IPS-20b (cell line): ENCODE data around the gene TRUB1.

ENCODE experiments used
- H3K27ac ChIP-seq: one replicate; pipeline ENCODE4 v1.5.1; 2013; ENCODE audit warnings: low read length
- H3K27me3 ChIP-seq: 2 replicates; pipeline ENCODE4 v1.6.1; 2013; ENCODE audit warnings: mild to moderate bottlenecking, low read length, inconsistent platforms; ENCODE audit not compliant: insufficient read depth
- H3K36me3 ChIP-seq: 2 replicates; pipeline ENCODE4 v1.6.1; 2013; ENCODE audit warnings: low read depth, mild to moderate bottlenecking, inconsistent platforms, low read length, moderate library complexity; ENCODE audit not compliant: insufficient read depth
- H3K4me1 ChIP-seq: 2 replicates; pipeline ENCODE4 v1.6.1; 2013; ENCODE audit warnings: mild to moderate bottlenecking, control low read depth, inconsistent platforms, low read length, moderate library complexity; ENCODE audit not compliant: insufficient read depth
- H3K4me3 ChIP-seq: 2 replicates; pipeline ENCODE4 v1.5.1; 2013; ENCODE audit warnings: mild to moderate bottlenecking, low read length, inconsistent platforms
- H3K9ac ChIP-seq: 2 replicates; pipeline ENCODE4 v1.6.1; 2013; ENCODE audit warnings: low read depth, mild to moderate bottlenecking, inconsistent platforms, low read length, moderate library complexity
- H3K9me3 ChIP-seq: 2 replicates; pipeline ENCODE4 v1.6.1; 2013; ENCODE audit warnings: mild to moderate bottlenecking, low read depth, low read length, inconsistent platforms; ENCODE audit not compliant: insufficient read depth

The TRUB1 gene

GRCh38 chr10:114987995-114988394 lies 50.0 kb downstream of the TRUB1 start:
- Histone ChIP-seq H3K9ac (no peak overlapping the region), H3K9me3 (peaks cover 20% of the 10 kb centered on the region), H3K4me1 (no peaks in the 10 kb centered on the region), H3K4me3 (no peak overlapping the region), H3K27me3 (no peaks in the 10 kb centered on the region), H3K36me3 (peaks cover 14% of the 10 kb centered on the region; the same call in 1 of the 2 replicates), H3K27ac (no peak overlapping the region)

DNA sequence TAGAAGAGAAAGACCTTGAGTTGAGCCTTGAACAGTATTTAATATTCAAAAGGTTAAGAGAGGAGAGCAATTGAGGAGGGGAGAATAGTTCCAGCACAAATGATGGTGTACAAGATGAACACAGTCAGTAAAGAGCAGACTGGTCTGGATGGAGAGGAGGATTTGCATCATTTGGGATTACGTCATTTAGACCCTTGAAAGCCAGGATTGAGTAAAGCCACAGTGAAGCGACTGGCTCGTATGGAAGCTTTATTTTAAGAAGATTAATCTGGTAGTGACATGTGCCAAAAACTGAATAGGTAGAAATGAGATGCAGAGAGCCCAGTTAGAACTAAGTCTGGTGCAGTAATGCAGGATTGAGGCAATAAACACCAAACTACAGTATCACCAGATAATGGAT lies 52.6 kb downstream of the TRUB1 start:
- Histone ChIP-seq H3K27me3 (no peaks in the 10 kb centered on the region), H3K4me3 (no peak overlapping the region), H3K36me3 (no peaks in the 10 kb centered on the region)

GRCh38 chr10:114990991-114991390 lies 53.0 kb downstream of the TRUB1 start:
- Histone ChIP-seq H3K27me3 (no peaks in the 10 kb centered on the region), H3K27ac (no peak overlapping the region), H3K9me3 (no peaks in the 10 kb centered on the region), H3K4me3 (no peak overlapping the region), H3K4me1 (no peaks in the 10 kb centered on the region), H3K36me3 (no peaks in the 10 kb centered on the region), H3K9ac (no peak overlapping the region)

More for the DNA sequence above, 52.6 kb downstream of the TRUB1 start:
- Histone ChIP-seq H3K27ac (no peak overlapping the region), H3K4me1 (no peaks in the 10 kb centered on the region), H3K9me3 (no peaks in the 10 kb centered on the region), H3K9ac (no peak overlapping the region)

DNA sequence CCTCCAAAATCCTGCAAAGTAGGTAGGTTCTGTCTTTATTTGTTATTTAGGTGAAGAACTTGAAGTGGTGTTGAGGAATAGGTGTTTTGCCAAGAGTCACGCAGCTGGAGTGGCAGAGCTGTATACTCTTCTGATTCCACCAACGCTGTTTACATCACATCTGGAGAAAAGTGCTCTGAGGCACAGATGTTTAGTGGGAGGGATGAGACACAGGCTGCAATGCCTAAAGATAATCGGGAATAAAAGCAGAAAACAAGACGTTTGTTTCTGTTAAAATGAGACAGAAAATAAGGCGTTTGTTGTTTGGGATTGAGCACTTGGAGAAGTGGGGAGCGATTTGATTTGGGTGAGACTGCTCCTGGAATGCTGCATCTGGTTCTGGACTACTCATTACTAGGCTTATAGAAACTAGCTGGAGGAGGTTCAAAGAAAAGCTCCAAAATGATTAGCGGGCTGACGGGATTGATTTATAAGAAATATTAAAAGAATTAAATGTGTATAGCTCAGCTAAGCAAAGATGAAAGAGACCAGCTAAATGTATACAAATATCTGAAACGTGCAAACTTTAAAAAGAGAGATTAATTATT lies 54.3 kb downstream of the TRUB1 start:
- H3K36me3 ChIP-seq: no peaks in the 10 kb centered on the region
- H3K27ac ChIP-seq: no peak overlapping the region
- no peak overlapping the region for H3K4me3 ChIP-seq

DNA sequence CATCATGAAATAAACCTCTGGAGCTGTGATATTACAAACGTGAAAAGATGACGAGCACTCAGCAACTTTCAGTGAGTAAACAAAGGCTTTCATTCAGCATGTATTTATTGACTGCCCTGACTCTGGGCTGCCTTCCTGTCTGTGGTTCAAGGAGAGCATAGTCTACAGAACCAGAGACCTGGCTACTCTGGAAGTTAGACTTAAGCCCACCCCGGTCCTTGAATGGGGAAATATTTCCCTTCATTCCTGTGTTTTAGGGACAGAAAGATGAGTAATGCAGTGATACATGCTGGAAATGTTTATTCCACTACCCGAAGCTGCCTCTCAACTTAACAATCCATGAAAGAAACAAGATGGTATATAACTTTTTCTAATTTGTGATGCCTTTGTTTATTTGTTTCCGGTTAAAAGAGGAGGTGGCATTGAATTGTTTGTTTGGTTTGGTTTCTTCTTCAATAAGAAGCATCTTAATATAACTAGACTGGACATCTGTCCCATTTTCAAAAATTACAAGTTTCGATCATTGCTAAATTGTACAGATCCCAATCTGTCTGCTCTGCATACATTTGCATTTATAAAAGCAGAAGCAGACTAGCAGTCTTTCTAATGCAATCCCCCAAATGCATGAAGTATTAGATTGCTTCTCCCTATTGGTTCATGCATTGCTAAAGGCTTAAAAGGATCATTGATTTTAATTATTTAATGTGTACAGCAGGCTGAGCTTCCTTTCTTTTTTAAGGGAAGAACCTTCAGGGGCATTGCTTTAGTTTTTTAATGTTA lies 57.7 kb downstream of the TRUB1 start:
- H3K4me3 ChIP-seq: no peak overlapping the region
- no peaks in the 10 kb centered on the region for H3K27me3 ChIP-seq
- H3K36me3 ChIP-seq: no peaks in the 10 kb centered on the region
- no peaks in the 10 kb centered on the region for H3K9me3 ChIP-seq
- no peak overlapping the region for H3K9ac ChIP-seq
- H3K4me1 ChIP-seq: peaks cover 5% of the 10 kb centered on the region
- no peak overlapping the region for H3K27ac ChIP-seq

More for the DNA sequence above, 54.3 kb downstream of the TRUB1 start:
- Histone ChIP-seq H3K9ac (no peak overlapping the region), H3K27me3 (no peaks in the 10 kb centered on the region), H3K4me1 (no peaks in the 10 kb centered on the region), H3K9me3 (no peaks in the 10 kb centered on the region)

DNA sequence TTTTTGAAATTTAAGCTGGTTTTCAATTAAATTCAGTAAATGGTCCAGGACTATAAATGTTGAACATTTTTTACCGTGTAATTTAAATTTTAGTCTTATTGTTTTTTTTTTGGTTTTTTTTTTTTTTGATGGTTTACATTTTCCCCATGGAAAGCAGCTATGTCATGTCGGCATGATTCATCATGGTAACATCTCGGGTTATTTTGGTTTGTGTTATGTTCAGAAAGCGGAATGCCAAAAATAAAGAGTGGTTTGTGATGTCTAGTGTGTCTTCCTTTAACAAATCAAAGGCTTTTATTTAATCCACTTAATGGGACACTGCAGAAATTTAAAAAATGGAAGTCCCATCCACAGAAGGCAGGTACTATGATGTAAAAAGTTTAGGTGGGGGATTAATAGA lies 58.5 kb downstream of the TRUB1 start:
- no peaks in the 10 kb centered on the region for H3K36me3 ChIP-seq
- no peaks in the 10 kb centered on the region for H3K27me3 ChIP-seq
- H3K4me1 ChIP-seq: peaks cover 5% of the 10 kb centered on the region
- no peak overlapping the region for H3K4me3 ChIP-seq
- no peak overlapping the region for H3K27ac ChIP-seq
- H3K9me3 ChIP-seq: no peaks in the 10 kb centered on the region
- no peak overlapping the region for H3K9ac ChIP-seq

GRCh38 chr10:114998993-114999392 lies 61.0 kb downstream of the TRUB1 start:
- Histone ChIP-seq H3K9me3 (no peaks in the 10 kb centered on the region), H3K4me1 (peaks cover 5% of the 10 kb centered on the region), H3K27me3 (no peaks in the 10 kb centered on the region), H3K36me3 (no peaks in the 10 kb centered on the region), H3K27ac (no peak overlapping the region), H3K9ac (no peak overlapping the region), H3K4me3 (no peak overlapping the region)

- Histone ChIP-seq H3K27ac (no peak overlapping the region), H3K36me3 (no peaks in the 10 kb centered on the region), H3K27me3 (no peaks in the 10 kb centered on the region), H3K4me3 (no peak overlapping the region), H3K9ac (no peak overlapping the region), H3K4me1 (peaks cover 5% of the 10 kb centered on the region), H3K9me3 (no peaks in the 10 kb centered on the region)
These were observed 63.7 kb downstream of the TRUB1 start for GRCh38 chr10:115001506-115002381.

GRCh38 chr10:115003396-115003795 lies 65.4 kb downstream of the TRUB1 start:
- Histone ChIP-seq H3K4me1 (peaks cover 5% of the 10 kb centered on the region), H3K36me3 (no peaks in the 10 kb centered on the region), H3K27ac (no peak overlapping the region), H3K9me3 (no peaks in the 10 kb centered on the region), H3K27me3 (no peaks in the 10 kb centered on the region), H3K4me3 (no peak overlapping the region), H3K9ac (no peak overlapping the region)

GRCh38 chr10:115004236-115004862 lies 66.4 kb downstream of the TRUB1 start:
- Histone ChIP-seq H3K4me3 (no peak overlapping the region), H3K4me1 (no peaks in the 10 kb centered on the region; the same call in 1 of the 2 replicates), H3K9me3 (no peaks in the 10 kb centered on the region), H3K27me3 (no peaks in the 10 kb centered on the region), H3K27ac (no peak overlapping the region), H3K9ac (no peak overlapping the region), H3K36me3 (no peaks in the 10 kb centered on the region)

- H3K9ac ChIP-seq: no peak overlapping the region
- H3K27me3 ChIP-seq: no peaks in the 10 kb centered on the region
- H3K36me3 ChIP-seq: no peaks in the 10 kb centered on the region
- no peaks in the 10 kb centered on the region for H3K9me3 ChIP-seq
- H3K4me3 ChIP-seq: no peak overlapping the region
- no peaks in the 10 kb centered on the region; the same call in 1 of the 2 replicates for H3K4me1 ChIP-seq
- no peak overlapping the region for H3K27ac ChIP-seq
These were observed 67.8 kb downstream of the TRUB1 start for GRCh38 chr10:115005771-115006170.
